ENCODE data around the gene LILRA5.
"Not testable (repeated sequence)": the region's sequence is repeated elsewhere in the genome, so short reads cannot be mapped to it uniquely, and the experiment has no call there.

The LILRA5 gene

GRCh38 chr19:54273821-54274220 is 39.1 kb downstream of the LILRA5 start:
- DNase-seq (ENCODE audit: low read depth): no peak

GRCh38 chr19:54272181-54272580 is 40.8 kb downstream of the LILRA5 start:
- DNase-seq (ENCODE audit: low read depth): not testable (repeated sequence)

- not testable (repeated sequence) for DNase-seq (ENCODE audit: low read depth)
These were observed 41.4 kb downstream of the LILRA5 start for GRCh38 chr19:54271587-54271986.

GRCh38 chr19:54271106-54271505 is 41.9 kb downstream of the LILRA5 start:
- no peak for DNase-seq (ENCODE audit: low read depth)

GRCh38 chr19:54268936-54269335 is 44.0 kb downstream of the LILRA5 start:
- no peak for DNase-seq (ENCODE audit: low read depth)

GRCh38 chr19:54266133-54266532 is 46.8 kb downstream of the LILRA5 start:
- peak; percentile 39 for DNase-seq (ENCODE audit: low read depth)

GRCh38 chr19:54262470-54262869 is 50.5 kb downstream of the LILRA5 start:
- DNase-seq (ENCODE audit: low read depth): no peak

GRCh38 chr19:54262066-54262465 is 50.9 kb downstream of the LILRA5 start:
- DNase-seq (ENCODE audit: low read depth): no peak

GRCh38 chr19:54257116-54257480 is 55.9 kb downstream of the LILRA5 start, which contains the start of gene LILRB5:
TSS of gene LILRB5 (minus strand) at chr19:54257273. CDS start at chr19:54257193, 80 bp downstream.
- DNase-seq (ENCODE audit: low read depth): no peak
